Measurements from ENCODE around the gene PPM1D.

- TF ChIP-seq, protein P1, sequence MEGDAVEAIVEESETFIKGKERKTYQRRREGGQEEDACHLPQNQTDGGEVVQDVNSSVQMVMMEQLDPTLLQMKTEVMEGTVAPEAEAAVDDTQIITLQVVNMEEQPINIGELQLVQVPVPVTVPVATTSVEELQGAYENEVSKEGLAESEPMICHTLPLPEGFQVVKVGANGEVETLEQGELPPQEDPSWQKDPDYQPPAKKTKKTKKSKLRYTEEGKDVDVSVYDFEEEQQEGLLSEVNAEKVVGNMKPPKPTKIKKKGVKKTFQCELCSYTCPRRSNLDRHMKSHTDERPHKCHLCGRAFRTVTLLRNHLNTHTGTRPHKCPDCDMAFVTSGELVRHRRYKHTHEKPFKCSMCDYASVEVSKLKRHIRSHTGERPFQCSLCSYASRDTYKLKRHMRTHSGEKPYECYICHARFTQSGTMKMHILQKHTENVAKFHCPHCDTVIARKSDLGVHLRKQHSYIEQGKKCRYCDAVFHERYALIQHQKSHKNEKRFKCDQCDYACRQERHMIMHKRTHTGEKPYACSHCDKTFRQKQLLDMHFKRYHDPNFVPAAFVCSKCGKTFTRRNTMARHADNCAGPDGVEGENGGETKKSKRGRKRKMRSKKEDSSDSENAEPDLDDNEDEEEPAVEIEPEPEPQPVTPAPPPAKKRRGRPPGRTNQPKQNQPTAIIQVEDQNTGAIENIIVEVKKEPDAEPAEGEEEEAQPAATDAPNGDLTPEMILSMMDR (conservative IDR thresholded peaks at IDR 0.05) = no peak
- no peak for TF ChIP-seq EZH2 (IDR thresholded peaks at IDR 0.05; ENCODE audit: low read depth)
Measured at GRCh38 chr17:60622961-60623360, 23.0 kb downstream of the PPM1D start.

Measured in PC-9 (cell line).